Activated T-helper 2 cell treated with anti-CD3 and anti-CD28 coated beads, Interferon-gamma antibody, Interleukin-2, Interleukin-4, amounts not matched to agents 10 μg/mL and 5 μg/mL and 100 μg/mL, durations not matched to agents 14 hours and 24 hours and 36 hours (primary cell): ENCODE data around the gene TAS2R41. TPM values are rescaled to one million over a fixed set of nuclear protein-coding genes. Genes with fewer than 3 reads are reported as not detected.

Experiments used
- DNase-seq: peaks from one replicate; pipeline ENCODE4 v3.0.0; 2021; ENCODE audit warnings: low spot score
- H3K27ac Mint-ChIP-seq: one replicate; pipeline ENCODE4 v1.8.0; 2021; ENCODE audit warnings: mixed read lengths
- H3K27me3 Mint-ChIP-seq: one replicate; pipeline ENCODE4 v1.8.0; 2021; ENCODE audit warnings: low read depth, mixed read lengths
- H3K36me3 Mint-ChIP-seq: one replicate; pipeline ENCODE4 v1.8.0; 2021; ENCODE audit warnings: low read depth, mixed read lengths
- H3K4me1 Mint-ChIP-seq: one replicate; pipeline ENCODE4 v1.8.0; 2021; ENCODE audit warnings: low read depth, mixed read lengths
- H3K4me3 Mint-ChIP-seq: one replicate; pipeline ENCODE4 v1.8.0; 2021; ENCODE audit warnings: low read depth, mild to moderate bottlenecking, moderate library complexity, mixed read lengths
- H3K9me3 Mint-ChIP-seq: one replicate; pipeline ENCODE4 v1.8.0; 2021; ENCODE audit warnings: mixed read lengths
- intact Hi-C: fragments of 100-400 bp; cut with micrococcal nuclease; formaldehyde crosslinking; loops from one replicate; pipeline ENCODE4 v1.15.1; 2023
- total RNA-seq: library from RNA; stranded (reverse); gene quantifications from 2 replicates; pipeline ENCODE4 v1.2.3, GENCODE V29; 2022

The TAS2R41 gene
- total RNA-seq, 1 donor from 2014 or later: not detected

GRCh38 chr7:143447466-143447865 is 30.2 kb upstream of the TAS2R41 start:
- no peaks in the 10 kb centered on the region for H3K9me3 Mint-ChIP-seq
- H3K27me3 Mint-ChIP-seq: no peaks in the 10 kb centered on the region
- H3K36me3 Mint-ChIP-seq: no peaks in the 10 kb centered on the region
- intact Hi-C loops: no loop called here
- DNase-seq: no peak
- no peak overlapping the region for H3K27ac Mint-ChIP-seq
- no peak overlapping the region for H3K4me3 Mint-ChIP-seq
- H3K4me1 Mint-ChIP-seq: no peaks in the 10 kb centered on the region

- intact Hi-C loops: no loop called here
- no peak for DNase-seq
- H3K27me3 Mint-ChIP-seq: no peaks in the 10 kb centered on the region
- no peak overlapping the region for H3K27ac Mint-ChIP-seq
- no peaks in the 10 kb centered on the region for H3K9me3 Mint-ChIP-seq
- no peaks in the 10 kb centered on the region for H3K36me3 Mint-ChIP-seq
- H3K4me3 Mint-ChIP-seq: no peak overlapping the region
- no peaks in the 10 kb centered on the region for H3K4me1 Mint-ChIP-seq
These were observed 29.2 kb upstream of the TAS2R41 start for GRCh38 chr7:143448429-143448828.

- no peaks in the 10 kb centered on the region for H3K9me3 Mint-ChIP-seq
- intact Hi-C loops: no loop called here
- H3K27ac Mint-ChIP-seq: no peak overlapping the region
- H3K27me3 Mint-ChIP-seq: peaks cover 3% of the 10 kb centered on the region
- no peaks in the 10 kb centered on the region for H3K4me1 Mint-ChIP-seq
- H3K36me3 Mint-ChIP-seq: no peaks in the 10 kb centered on the region
- no peak for DNase-seq
- no peak overlapping the region for H3K4me3 Mint-ChIP-seq
These were observed 27.9 kb upstream of the TAS2R41 start for GRCh38 chr7:143449793-143450192.

GRCh38 chr7:143451122-143451521 is 26.6 kb upstream of the TAS2R41 start:
- no peaks in the 10 kb centered on the region for H3K4me1 Mint-ChIP-seq
- H3K9me3 Mint-ChIP-seq: no peaks in the 10 kb centered on the region
- intact Hi-C loops: no loop called here
- peaks cover 3% of the 10 kb centered on the region for H3K27me3 Mint-ChIP-seq
- no peak overlapping the region for H3K27ac Mint-ChIP-seq
- H3K4me3 Mint-ChIP-seq: no peak overlapping the region
- H3K36me3 Mint-ChIP-seq: no peaks in the 10 kb centered on the region
- no peak for DNase-seq

- H3K27ac Mint-ChIP-seq: no peak overlapping the region
- H3K4me1 Mint-ChIP-seq: no peaks in the 10 kb centered on the region
- H3K9me3 Mint-ChIP-seq: no peaks in the 10 kb centered on the region
These were observed 25.9 kb upstream of the TAS2R41 start for GRCh38 chr7:143451746-143452145.

GRCh38 chr7:143452495-143452894 is 25.2 kb upstream of the TAS2R41 start:
- DNase-seq: no peak
- Mint-ChIP-seq H3K27me3 (peaks cover 3% of the 10 kb centered on the region), H3K36me3 (no peaks in the 10 kb centered on the region), H3K4me1 (no peaks in the 10 kb centered on the region), H3K27ac (no peak overlapping the region), H3K4me3 (no peak overlapping the region), H3K9me3 (no peaks in the 10 kb centered on the region)
- intact Hi-C loops: no loop called here

More at GRCh38 chr7:143451746-143452145, 25.9 kb upstream of the TAS2R41 start:
- no peak for DNase-seq
- Mint-ChIP-seq H3K4me3 (no peak overlapping the region), H3K36me3 (no peaks in the 10 kb centered on the region), H3K27me3 (peaks cover 3% of the 10 kb centered on the region)
- intact Hi-C loops: no loop called here

- no peak for DNase-seq
- Mint-ChIP-seq H3K27me3 (peaks cover 3% of the 10 kb centered on the region), H3K4me1 (no peaks in the 10 kb centered on the region), H3K9me3 (no peaks in the 10 kb centered on the region), H3K27ac (no peak overlapping the region), H3K36me3 (no peaks in the 10 kb centered on the region), H3K4me3 (no peak overlapping the region)
- intact Hi-C loops: no loop called here
These were observed 23.5 kb upstream of the TAS2R41 start for GRCh38 chr7:143454091-143454680.

- H3K36me3 Mint-ChIP-seq: no peaks in the 10 kb centered on the region
- intact Hi-C loops: no loop called here
- H3K9me3 Mint-ChIP-seq: no peaks in the 10 kb centered on the region
- no peak overlapping the region for H3K27ac Mint-ChIP-seq
- no peaks in the 10 kb centered on the region for H3K4me1 Mint-ChIP-seq
- H3K27me3 Mint-ChIP-seq: peaks cover 3% of the 10 kb centered on the region
- no peak for DNase-seq
- no peak overlapping the region for H3K4me3 Mint-ChIP-seq
These were observed 22.2 kb upstream of the TAS2R41 start for GRCh38 chr7:143455491-143455890.

GRCh38 chr7:143455942-143456341 is 21.7 kb upstream of the TAS2R41 start:
- Mint-ChIP-seq H3K27ac (no peak overlapping the region), H3K36me3 (no peaks in the 10 kb centered on the region), H3K4me3 (no peak overlapping the region), H3K27me3 (peaks cover 3% of the 10 kb centered on the region), H3K9me3 (no peaks in the 10 kb centered on the region), H3K4me1 (no peaks in the 10 kb centered on the region)
- intact Hi-C loops: no loop called here
- DNase-seq: no peak

GRCh38 chr7:143456992-143457793 is 20.5 kb upstream of the TAS2R41 start:
- Mint-ChIP-seq H3K27ac (no peak overlapping the region), H3K4me3 (no peak overlapping the region), H3K4me1 (no peaks in the 10 kb centered on the region), H3K27me3 (peaks cover 3% of the 10 kb centered on the region), H3K9me3 (no peaks in the 10 kb centered on the region), H3K36me3 (no peaks in the 10 kb centered on the region)
- intact Hi-C loops: no loop called here
- no peak for DNase-seq

GRCh38 chr7:143458263-143458662 is 19.4 kb upstream of the TAS2R41 start:
- no peak overlapping the region for H3K4me3 Mint-ChIP-seq
- no peak for DNase-seq
- no peaks in the 10 kb centered on the region for H3K4me1 Mint-ChIP-seq
- H3K27me3 Mint-ChIP-seq: peaks cover 3% of the 10 kb centered on the region
- H3K27ac Mint-ChIP-seq: no peak overlapping the region
- H3K36me3 Mint-ChIP-seq: no peaks in the 10 kb centered on the region
- no peaks in the 10 kb centered on the region for H3K9me3 Mint-ChIP-seq
- intact Hi-C loops: no loop called here

- no peak for DNase-seq
- Mint-ChIP-seq H3K9me3 (no peaks in the 10 kb centered on the region), H3K27me3 (peaks cover 3% of the 10 kb centered on the region), H3K4me1 (no peaks in the 10 kb centered on the region), H3K27ac (no peak overlapping the region), H3K4me3 (no peak overlapping the region), H3K36me3 (no peaks in the 10 kb centered on the region)
- intact Hi-C loops: no loop called here
These were observed 19.0 kb upstream of the TAS2R41 start for GRCh38 chr7:143458681-143459080.

GRCh38 chr7:143459359-143459758 is 18.3 kb upstream of the TAS2R41 start:
- no peaks in the 10 kb centered on the region for H3K4me1 Mint-ChIP-seq
- DNase-seq: no peak
- no peaks in the 10 kb centered on the region for H3K36me3 Mint-ChIP-seq
- intact Hi-C loops: no loop called here
- no peak overlapping the region for H3K27ac Mint-ChIP-seq
- no peaks in the 10 kb centered on the region for H3K27me3 Mint-ChIP-seq
- H3K4me3 Mint-ChIP-seq: no peak overlapping the region
- H3K9me3 Mint-ChIP-seq: no peaks in the 10 kb centered on the region
